GM21723 (cell line): Measurements from ENCODE around the gene OTOR.

Source experiments
- ATAC-seq: cut with Tn5 transposase; IDR thresholded peaks from one replicate; pipeline ENCODE4 v1.9.1; 2021; ENCODE audit warnings: mild to moderate bottlenecking, moderate library complexity; ENCODE audit not compliant: unreplicated experiment

Gene OTOR

GRCh38 chr20:16747291-16747811 lies 807 bp upstream of the OTOR start:
- ATAC-seq = no peak

GRCh38 chr20:16749573-16749972 lies 1.4 kb downstream of the OTOR start:
- no peak for ATAC-seq

- ATAC-seq = no peak
Observed at GRCh38 chr20:16752082-16752481, 3.9 kb downstream of the OTOR start.

DNA sequence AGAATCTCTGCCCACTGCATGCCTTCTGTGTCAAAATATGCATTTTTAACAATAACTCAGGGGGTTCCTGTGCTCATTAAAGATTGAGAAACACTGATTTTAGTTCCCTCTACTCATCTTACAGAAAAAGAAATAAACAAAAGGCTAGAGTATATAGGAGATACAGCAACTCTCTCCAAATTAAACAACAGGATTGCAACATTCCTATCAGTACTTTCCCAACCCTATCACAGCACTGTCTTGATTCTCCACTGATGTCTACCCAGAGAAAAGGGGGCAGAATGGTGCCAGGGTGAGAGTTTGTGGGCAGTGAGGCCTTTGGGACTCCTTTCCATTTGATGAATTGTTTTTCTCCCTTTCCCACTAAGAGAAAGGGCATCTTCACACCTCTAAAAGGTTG lies 4.7 kb downstream of the OTOR start:
- ATAC-seq = no peak

DNA sequence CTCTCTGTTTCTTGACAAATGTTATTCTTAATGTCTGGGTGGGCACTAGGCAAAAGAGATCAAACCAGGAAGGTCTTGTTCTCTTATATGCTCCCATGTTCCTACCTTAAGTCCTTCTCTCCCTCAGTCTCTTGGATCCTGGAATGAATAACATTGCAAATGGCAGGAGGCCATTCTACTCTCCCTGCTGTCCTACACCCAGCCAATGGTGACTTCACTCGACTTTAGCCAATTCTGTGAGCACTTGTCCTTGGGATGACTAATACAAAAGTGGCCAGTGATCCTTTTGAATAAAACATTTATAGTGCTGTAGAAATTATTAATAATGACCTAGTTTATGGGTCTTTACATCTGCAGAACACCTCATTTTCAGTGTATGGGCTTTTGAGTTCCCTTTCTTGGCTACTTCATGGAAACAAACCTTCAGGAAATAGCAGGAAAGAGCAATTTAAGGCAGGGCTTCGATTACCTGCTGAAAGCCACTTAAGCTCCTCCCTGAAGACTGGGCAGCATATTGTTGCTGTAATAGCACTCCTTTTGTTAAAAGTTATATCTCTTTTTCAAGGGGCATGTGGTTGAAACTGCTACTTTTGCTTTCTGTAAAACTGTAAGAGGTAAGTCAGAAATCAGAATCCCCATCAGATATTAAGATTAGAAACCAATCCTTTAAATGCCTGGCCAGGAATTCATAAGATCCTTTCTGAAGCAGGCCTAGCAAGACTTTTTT lies 10.5 kb downstream of the OTOR start:
- ATAC-seq = no peak

DNA sequence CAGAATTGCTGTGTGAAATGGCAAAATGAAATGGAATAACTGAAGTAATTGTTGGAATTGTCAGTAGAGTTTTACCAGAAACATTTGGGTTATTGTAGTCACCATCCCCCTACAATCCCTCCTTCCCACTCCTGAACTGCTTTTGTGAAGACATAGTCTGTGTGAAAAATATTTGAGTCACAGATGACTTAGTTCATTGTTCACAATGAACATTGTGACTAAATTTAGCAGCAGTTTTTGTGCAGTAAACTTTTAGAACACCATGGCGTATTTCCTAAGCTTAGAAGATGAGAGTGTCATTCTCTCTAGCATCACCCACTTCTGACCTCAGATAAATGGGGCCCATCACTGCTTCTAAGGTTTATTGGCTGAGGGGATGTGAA lies 11.0 kb downstream of the OTOR start:
- no peak for ATAC-seq

DNA sequence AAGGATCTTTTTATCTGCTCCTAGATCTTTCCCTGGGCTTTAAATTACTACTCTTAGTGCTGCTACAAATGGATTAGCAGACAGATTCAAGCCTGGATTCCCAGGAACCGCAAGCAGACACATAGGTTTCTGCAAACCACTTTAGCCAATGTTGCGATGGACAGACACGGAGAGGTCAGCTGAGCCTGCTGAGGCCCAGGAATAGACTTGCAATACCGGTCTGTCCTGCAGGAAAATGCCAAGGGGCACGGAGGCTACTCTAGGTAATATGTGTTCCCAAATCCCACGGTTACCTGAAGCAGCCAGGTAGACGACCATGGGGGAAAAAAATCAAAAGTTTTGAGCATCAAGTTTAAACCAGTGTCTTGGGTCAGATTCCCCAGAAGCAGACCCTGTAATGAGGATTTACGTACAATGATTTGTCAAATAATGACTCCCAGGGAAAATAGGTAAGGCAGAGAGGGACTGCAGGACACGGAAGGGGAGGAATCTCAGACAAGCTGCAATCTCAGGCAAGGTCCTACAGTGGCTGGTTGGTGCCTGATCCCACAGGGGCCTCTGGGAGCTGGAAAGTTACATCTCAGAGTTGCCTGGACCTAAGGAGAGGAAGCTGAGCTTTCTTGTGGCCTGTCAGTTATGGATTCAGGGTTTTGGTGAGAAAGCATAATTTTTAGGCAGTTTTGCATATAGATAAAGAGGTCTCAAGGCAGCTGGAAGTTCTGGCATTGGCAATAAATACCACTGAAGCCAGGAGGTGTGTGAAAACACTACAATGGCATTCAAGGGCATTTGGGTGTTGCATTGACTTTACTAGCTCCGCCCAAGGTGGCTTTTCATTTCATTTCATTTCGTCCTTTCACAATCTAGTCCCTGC lies 12.5 kb downstream of the OTOR start:
- no peak for ATAC-seq

DNA sequence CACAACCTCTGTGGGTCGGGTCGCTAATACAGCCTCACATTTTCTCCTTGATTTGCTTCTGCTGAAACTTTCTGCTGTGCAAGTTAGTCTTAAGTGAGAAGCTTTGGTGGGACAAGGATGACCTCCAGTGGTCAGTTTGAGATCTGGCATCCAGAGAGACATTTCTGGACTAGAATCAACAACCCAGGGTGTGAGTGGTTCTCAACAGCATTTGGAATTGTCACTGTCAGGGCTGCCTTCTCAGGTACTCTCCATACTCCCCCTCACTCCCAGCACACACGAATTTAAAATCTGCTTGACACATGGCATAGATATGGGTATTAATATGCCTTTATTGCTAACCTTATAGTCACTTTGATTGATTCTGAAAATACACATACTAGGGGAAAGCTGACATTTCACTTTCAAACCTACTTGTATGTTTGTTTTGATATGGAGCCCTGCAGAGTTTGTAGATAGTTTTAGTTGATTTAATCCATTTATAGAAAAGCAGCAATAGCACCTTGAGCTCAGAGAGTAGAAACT lies 13.2 kb downstream of the OTOR start:
- peak; percentile 75 for ATAC-seq

DNA sequence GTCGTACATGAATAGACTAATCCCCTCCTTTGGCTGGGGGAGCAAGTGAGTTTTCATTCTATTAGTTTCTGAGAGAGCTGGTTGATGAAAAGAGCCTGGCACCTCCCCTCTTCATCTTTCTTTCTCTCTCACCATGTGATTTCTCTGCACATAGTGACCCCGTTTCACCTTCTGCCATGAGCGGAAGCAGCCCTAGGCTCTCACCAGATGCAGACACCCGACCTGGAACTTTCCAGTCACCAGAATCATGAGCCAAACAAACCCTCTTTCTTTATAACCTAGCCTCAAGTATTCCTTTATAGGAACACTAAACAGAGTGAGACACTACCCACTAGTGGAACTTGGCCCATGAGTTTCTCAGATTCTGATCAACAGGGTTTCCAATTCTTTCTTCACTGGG lies 16.4 kb downstream of the OTOR start:
- no peak for ATAC-seq

DNA sequence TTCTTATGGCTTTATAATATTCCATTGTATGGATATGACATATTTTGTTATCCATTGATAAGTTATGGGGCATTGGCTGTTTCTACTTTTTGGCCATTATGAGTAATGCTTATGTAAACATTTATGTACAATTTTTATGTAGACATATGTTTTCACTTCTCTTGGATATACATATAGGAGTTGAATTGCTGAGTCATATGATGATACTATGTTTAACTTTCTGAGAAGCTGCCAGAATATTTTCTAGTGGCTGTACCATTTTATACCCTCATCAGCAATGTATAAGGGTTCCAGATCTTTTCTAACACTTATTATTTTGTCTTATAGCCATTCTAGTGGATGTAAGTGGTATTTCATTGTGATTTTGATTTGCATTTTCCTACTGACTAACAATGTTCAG lies 23.1 kb downstream of the OTOR start:
- ATAC-seq = no peak

- ATAC-seq = no peak
Observed at GRCh38 chr20:16775961-16776360, 27.8 kb downstream of the OTOR start.

DNA sequence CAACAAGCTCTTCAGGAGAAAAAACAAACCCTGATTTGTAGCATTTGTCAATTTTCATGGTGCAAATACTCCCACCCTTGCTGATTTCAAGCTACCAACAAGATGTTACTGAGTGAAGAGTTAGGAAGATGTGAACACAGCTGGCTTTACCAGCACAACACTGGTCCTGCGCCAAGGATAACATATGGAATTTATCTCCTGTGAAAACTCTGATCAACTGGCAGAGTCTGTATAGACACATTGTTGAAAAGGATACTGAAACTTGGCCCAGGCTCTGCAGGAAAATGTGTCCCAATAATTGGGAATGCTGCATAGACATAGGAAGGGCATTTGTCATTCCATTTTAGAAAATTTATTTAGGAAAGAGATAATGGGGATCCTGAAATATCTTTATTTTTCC lies 29.0 kb downstream of the OTOR start:
- no peak for ATAC-seq

DNA sequence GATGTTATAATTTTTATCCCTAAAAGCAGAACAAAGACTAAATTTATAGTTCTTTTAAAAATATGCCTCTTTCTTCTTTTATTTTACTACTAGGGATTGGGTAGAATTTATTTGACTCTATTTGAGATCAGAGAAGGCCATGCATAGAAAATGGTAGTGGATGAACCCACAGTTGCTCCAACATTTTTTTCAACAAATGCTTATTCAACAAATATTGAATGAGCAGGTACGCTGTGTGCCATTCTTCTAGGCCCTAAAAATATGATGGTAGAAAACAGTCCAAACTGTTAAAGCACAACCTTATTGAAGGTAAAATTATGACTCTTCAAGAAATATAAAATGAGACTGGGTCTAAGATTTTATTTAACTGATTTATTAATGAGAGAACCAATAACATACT lies 30.0 kb downstream of the OTOR start:
- no peak for ATAC-seq

DNA sequence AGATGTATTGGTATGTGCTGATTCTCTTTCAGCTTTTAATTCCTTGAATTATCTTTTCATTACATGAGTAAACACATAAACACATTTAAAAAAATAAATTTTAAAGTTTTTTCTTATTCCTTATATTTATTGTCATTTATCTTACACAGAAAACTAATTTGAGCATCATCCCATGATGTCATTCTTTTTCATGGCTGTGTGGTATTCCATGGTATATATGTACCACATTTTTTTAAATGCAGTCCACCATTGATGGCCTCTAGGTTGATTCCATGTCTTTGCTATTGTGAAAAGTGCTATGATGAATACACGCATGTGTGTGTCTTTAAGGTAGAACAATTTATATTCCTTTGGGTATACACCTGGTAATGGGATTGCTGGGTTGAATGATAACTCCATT lies 33.3 kb downstream of the OTOR start:
- no peak for ATAC-seq

- ATAC-seq = no peak
Observed at GRCh38 chr20:16785226-16785625, 37.1 kb downstream of the OTOR start.
